Left ventricle myocardium inferior (tissue), 1 donor: ENCODE results near the gene RUNX1. TPM values are rescaled to one million over a fixed set of nuclear protein-coding genes. Genes with fewer than 3 reads are reported as not detected.
"Not testable (repeated sequence)": the region's sequence is repeated elsewhere in the genome, so short reads cannot be mapped to it uniquely, and the experiment has no call there.

Source experiments
- DNase-seq: peaks from one replicate; pipeline ENCODE4 v3.0.0-alpha.2; 2020
- H3K27ac ChIP-seq: fragments of 200-600 bp; replicated peaks from 2 replicates; pipeline ENCODE4 v1.8.0; 2021
- H3K27me3 ChIP-seq: fragments of 200-600 bp; 2 replicates; pipeline ENCODE4 v1.8.0; 2021; ENCODE audit warnings: low read depth
- H3K36me3 ChIP-seq: fragments of 200-600 bp; 2 replicates; pipeline ENCODE4 v1.8.0; 2021
- H3K4me1 ChIP-seq: fragments of 200-600 bp; 2 replicates; pipeline ENCODE4 v1.8.0; 2021
- H3K4me3 ChIP-seq: fragments of 200-600 bp; 2 replicates; pipeline ENCODE4 v1.8.0; 2021; ENCODE audit warnings: mild to moderate bottlenecking, moderate library complexity
- H3K9me3 ChIP-seq: fragments of 200-600 bp; replicated peaks from 2 replicates; pipeline ENCODE4 v1.8.0; 2021
- CTCF ChIP-seq: fragments of 200-600 bp; IDR thresholded peaks from 2 replicates; pipeline ENCODE4 v1.8.0; 2021; ENCODE audit warnings: antibody characterized with exemption, mild to moderate bottlenecking, borderline replicate concordance
- intact Hi-C: fragments of 100-400 bp; cut with micrococcal nuclease; formaldehyde crosslinking; loops from one replicate; pipeline ENCODE4 v1.11.0; 2022
- total RNA-seq: library from RNA; stranded (reverse); fragmentation: NEBNext Ultra II Directional; extraction: Animal tissue kit (Norgen Biotek cat#: 25700); gene quantifications from one replicate; pipeline ENCODE4 v1.2.1, GENCODE V29; 2021
- donor health status: DM: no; HTN: yes; CAD: no; lungs with severe emphysema.

The RUNX1 gene
- total RNA-seq, 1 donor from 2014 or later = 1.5 TPM

- peaks cover 64% of the 10 kb centered on the region for H3K27me3 ChIP-seq
- DNase-seq = no peak
- H3K4me3 ChIP-seq = no peak overlapping the region
- intact Hi-C loops = no loop called here
- no peak for TF ChIP-seq CTCF
- no peaks in the 10 kb centered on the region for H3K4me1 ChIP-seq
- no peaks in the 10 kb centered on the region for H3K36me3 ChIP-seq
- H3K27ac ChIP-seq = no peak overlapping the region
- no peaks in the 10 kb centered on the region for H3K9me3 ChIP-seq
These were observed 78.5 kb downstream of the RUNX1 start for GRCh38 chr21:34970566-34970965.

DNA sequence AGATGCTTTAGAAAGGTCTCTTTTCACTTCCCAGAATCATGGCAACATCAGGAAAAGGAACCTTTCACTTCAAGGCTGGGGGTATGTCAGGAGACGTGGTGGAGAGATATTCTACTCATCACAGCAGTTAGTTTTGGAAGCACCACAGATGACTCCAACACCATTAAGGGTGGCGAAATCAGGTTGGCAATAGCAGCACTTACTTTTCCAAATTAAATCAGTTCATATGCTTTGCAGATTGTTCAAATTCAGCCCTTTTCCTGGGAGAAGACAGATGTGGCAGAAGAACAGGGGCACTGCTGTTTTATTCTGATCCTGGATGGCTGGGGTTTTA lies 79.0 kb downstream of the RUNX1 start:
- DNase-seq = no peak
- Histone ChIP-seq H3K4me3 (no peak overlapping the region), H3K27me3 (peaks cover 66% of the 10 kb centered on the region), H3K9me3 (no peaks in the 10 kb centered on the region), H3K27ac (no peak overlapping the region), H3K4me1 (no peaks in the 10 kb centered on the region), H3K36me3 (no peaks in the 10 kb centered on the region)
- TF ChIP-seq CTCF = no peak
- intact Hi-C loops = no loop called here

GRCh38 chr21:34969423-34970166 lies 79.5 kb downstream of the RUNX1 start:
- H3K4me1 ChIP-seq = no peaks in the 10 kb centered on the region
- H3K36me3 ChIP-seq = no peaks in the 10 kb centered on the region
- no peak overlapping the region for H3K27ac ChIP-seq
- H3K27me3 ChIP-seq = peaks cover 72% of the 10 kb centered on the region
- no peak overlapping the region for H3K4me3 ChIP-seq
- H3K9me3 ChIP-seq = no peaks in the 10 kb centered on the region
- intact Hi-C loops = no loop called here
- DNase-seq = no peak
- no peak for TF ChIP-seq CTCF

- no peak for DNase-seq
- Histone ChIP-seq H3K9me3 (no peaks in the 10 kb centered on the region), H3K36me3 (no peaks in the 10 kb centered on the region), H3K27me3 (peaks cover 74% of the 10 kb centered on the region), H3K4me3 (no peak overlapping the region), H3K27ac (no peak overlapping the region), H3K4me1 (no peaks in the 10 kb centered on the region)
- intact Hi-C loops = no loop called here
- no peak for TF ChIP-seq CTCF
These were observed 80.4 kb downstream of the RUNX1 start for GRCh38 chr21:34968414-34969333.

GRCh38 chr21:34967509-34968289 lies 81.4 kb downstream of the RUNX1 start:
- H3K9me3 ChIP-seq = no peaks in the 10 kb centered on the region
- H3K27ac ChIP-seq = no peak overlapping the region
- peaks cover 75% of the 10 kb centered on the region for H3K27me3 ChIP-seq
- no peak overlapping the region for H3K4me3 ChIP-seq
- intact Hi-C loops = no loop called here
- H3K4me1 ChIP-seq = no peaks in the 10 kb centered on the region
- H3K36me3 ChIP-seq = no peaks in the 10 kb centered on the region
- no peak for TF ChIP-seq CTCF
- no peak for DNase-seq

- H3K4me3 ChIP-seq, H3K36me3 ChIP-seq, H3K9me3 ChIP-seq, intact Hi-C loops, H3K27ac ChIP-seq, DNase-seq, H3K4me1 ChIP-seq: not testable (repeated sequence)
- peaks cover 82% of the 10 kb centered on the region for H3K27me3 ChIP-seq
These were observed 82.2 kb downstream of the RUNX1 start for GRCh38 chr21:34966881-34967280.
